ENCODE results near the gene RFK.

RFK gene

GRCh38 chr9:76352026-76352620 lies 42.1 kb downstream of the RFK start:
- H3K4me3 ChIP-seq (ENCODE audit: low read depth, low read length) = no peak overlapping the region
- TF ChIP-seq, protein P1, sequence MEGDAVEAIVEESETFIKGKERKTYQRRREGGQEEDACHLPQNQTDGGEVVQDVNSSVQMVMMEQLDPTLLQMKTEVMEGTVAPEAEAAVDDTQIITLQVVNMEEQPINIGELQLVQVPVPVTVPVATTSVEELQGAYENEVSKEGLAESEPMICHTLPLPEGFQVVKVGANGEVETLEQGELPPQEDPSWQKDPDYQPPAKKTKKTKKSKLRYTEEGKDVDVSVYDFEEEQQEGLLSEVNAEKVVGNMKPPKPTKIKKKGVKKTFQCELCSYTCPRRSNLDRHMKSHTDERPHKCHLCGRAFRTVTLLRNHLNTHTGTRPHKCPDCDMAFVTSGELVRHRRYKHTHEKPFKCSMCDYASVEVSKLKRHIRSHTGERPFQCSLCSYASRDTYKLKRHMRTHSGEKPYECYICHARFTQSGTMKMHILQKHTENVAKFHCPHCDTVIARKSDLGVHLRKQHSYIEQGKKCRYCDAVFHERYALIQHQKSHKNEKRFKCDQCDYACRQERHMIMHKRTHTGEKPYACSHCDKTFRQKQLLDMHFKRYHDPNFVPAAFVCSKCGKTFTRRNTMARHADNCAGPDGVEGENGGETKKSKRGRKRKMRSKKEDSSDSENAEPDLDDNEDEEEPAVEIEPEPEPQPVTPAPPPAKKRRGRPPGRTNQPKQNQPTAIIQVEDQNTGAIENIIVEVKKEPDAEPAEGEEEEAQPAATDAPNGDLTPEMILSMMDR (IDR thresholded peaks at IDR 0.05; ENCODE audit: low read depth, low read length, missing control alignments) = no peak
- DNase-seq (ENCODE audit: low read depth) = no peak

GRCh38 chr9:76351006-76351405 lies 43.2 kb downstream of the RFK start:
- no peak for DNase-seq (ENCODE audit: low read depth)
- no peak overlapping the region for H3K4me3 ChIP-seq (ENCODE audit: low read depth, low read length)
- TF ChIP-seq, protein P1 (IDR thresholded peaks at IDR 0.05; ENCODE audit: low read depth, low read length, missing control alignments) = no peak

DNA sequence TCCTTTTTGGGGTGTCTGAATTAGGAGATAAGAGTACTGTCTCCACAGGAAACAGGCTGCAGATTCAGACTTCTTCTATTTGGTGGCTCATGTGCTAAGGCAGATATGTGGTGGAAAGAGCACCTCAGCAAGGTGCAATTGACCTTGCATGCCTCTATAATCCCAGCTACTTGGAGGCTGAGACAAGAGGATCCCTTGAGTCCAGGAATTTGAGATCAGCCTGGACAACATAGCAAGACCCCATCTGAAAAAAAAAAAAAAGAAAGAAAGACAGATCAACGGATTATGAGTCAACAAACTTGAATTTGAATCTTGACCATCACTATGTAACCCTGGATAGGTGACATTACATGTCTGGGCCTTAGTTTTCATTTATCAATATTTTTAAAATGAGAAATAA lies 44.4 kb downstream of the RFK start:
- no peak for DNase-seq (ENCODE audit: low read depth)
- no peak overlapping the region for H3K4me3 ChIP-seq (ENCODE audit: low read depth, low read length)
- TF ChIP-seq, protein P1 (IDR thresholded peaks at IDR 0.05; ENCODE audit: low read depth, low read length, missing control alignments) = no peak

GRCh38 chr9:76342858-76343257 lies 51.4 kb downstream of the RFK start:
- no peak overlapping the region for H3K4me3 ChIP-seq (ENCODE audit: low read depth, low read length)
- TF ChIP-seq, protein P1 (IDR thresholded peaks at IDR 0.05; ENCODE audit: low read depth, low read length, missing control alignments) = no peak
- no peak for DNase-seq (ENCODE audit: low read depth)

GRCh38 chr9:76342201-76342600 lies 52.0 kb downstream of the RFK start:
- H3K4me3 ChIP-seq (ENCODE audit: low read depth, low read length) = no peak overlapping the region
- TF ChIP-seq, protein P1 (IDR thresholded peaks at IDR 0.05; ENCODE audit: low read depth, low read length, missing control alignments) = no peak
- DNase-seq (ENCODE audit: low read depth) = no peak

GRCh38 chr9:76341616-76342015 lies 52.6 kb downstream of the RFK start:
- H3K4me3 ChIP-seq (ENCODE audit: low read depth, low read length) = no peak overlapping the region
- TF ChIP-seq, protein P1 (IDR thresholded peaks at IDR 0.05; ENCODE audit: low read depth, low read length, missing control alignments) = no peak
- no peak for DNase-seq (ENCODE audit: low read depth)

GRCh38 chr9:76338418-76338817 lies 55.8 kb downstream of the RFK start:
- TF ChIP-seq, protein P1 (IDR thresholded peaks at IDR 0.05; ENCODE audit: low read depth, low read length, missing control alignments) = no peak
- H3K4me3 ChIP-seq (ENCODE audit: low read depth, low read length) = no peak overlapping the region
- DNase-seq (ENCODE audit: low read depth) = no peak

Data from GM12864 (cell line).